ENCODE data around the gene FAM210B.
"Not testable (repeated sequence)": the region's sequence is repeated elsewhere in the genome, so short reads cannot be mapped to it uniquely, and the experiment has no call there.

The FAM210B gene, protein sequence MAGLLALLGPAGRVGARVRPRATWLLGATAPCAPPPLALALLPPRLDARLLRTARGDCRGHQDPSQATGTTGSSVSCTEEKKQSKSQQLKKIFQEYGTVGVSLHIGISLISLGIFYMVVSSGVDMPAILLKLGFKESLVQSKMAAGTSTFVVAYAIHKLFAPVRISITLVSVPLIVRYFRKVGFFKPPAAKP

DNA sequence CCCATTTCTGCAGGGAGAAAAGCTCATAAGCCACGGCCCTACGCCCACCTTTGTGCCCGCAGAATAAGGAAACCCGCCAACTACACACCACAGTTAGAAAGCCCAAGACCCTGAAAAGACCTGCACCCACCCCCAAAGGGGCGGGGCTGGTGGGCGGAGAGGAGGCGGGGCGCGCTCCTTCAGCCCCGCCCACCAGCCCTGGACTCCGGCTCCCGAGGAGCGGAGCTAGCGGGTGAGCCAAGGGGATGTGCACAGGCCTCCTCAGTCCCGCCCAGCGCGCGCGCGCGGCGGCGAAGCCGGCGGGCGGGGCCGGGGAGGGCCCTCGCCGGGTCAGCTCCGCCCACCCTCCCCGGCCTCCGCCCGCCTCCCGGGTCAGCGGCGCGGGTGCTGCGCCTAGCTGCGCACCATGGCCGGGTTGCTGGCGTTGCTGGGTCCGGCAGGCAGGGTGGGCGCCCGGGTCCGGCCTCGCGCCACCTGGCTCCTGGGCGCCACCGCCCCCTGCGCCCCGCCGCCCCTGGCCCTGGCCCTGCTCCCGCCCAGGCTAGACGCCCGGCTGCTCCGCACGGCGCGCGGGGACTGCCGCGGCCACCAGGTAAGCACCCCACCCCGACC is at the start of gene FAM210B:
Gene FAM210B, plus strand, starts transcription at position 375 of the 612 bp plus-strand sequence. Its CDS starts 32 bp downstream, at position 407.
- H3K9me3 ChIP-seq (ENCODE audit: control insufficient read depth, insufficient read depth, low read length), result no peaks in the 10 kb centered on the region
- H3K36me3 ChIP-seq (ENCODE audit: insufficient read depth, low read length), result no peaks in the 10 kb centered on the region
- peaks cover 12% of the 10 kb centered on the region for H3K4me1 ChIP-seq (ENCODE audit: insufficient read depth, low read length)
- peak within 1 kb of the TSS; percentile 95 for H3K9ac ChIP-seq (ENCODE audit: low read depth, low read length)

DNA sequence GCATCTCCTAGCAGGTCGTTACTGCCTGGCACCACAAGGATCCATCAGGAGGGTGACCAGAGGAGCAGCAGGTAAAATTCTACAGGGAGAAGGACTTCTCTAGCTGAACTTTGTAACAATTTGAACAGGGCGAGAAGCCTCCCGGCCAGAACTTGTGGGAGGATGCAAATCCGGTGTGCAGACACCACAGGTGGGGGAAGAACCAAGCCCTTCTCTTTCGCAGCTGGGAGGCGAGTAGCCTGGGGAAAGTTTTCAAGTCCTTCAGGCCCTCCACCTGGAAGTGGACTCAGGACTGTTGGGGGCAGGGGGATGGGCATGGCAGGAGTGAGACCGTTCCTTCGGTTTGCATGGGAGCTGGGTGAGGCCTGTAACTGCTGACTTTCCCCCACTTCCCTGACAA is 42.7 kb upstream of the FAM210B start:
- no peaks in the 10 kb centered on the region for H3K9me3 ChIP-seq (ENCODE audit: control insufficient read depth, insufficient read depth, low read length)
- H3K36me3 ChIP-seq (ENCODE audit: insufficient read depth, low read length), result no peaks in the 10 kb centered on the region
- H3K4me1 ChIP-seq (ENCODE audit: insufficient read depth, low read length), result no peaks in the 10 kb centered on the region
- no peak overlapping the region for H3K9ac ChIP-seq (ENCODE audit: low read depth, low read length)

DNA sequence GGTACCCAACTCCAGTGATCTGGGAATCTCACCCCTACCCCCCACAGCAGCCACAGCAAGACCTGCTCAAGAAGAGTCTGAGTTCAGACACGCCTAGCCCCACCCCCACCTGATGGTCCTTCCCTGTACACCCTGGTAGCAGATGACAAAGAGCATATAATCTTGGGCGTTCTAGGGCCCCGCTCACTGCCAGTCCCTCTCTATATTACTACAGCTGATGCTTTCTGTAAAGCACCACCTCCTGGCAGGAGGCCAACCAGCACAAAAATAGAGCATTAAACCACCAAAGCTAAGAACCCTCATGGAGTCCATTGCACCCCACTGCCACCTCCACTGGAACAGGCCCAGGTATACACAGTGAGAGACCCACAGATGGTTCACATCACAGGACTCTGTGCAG is 42.3 kb upstream of the FAM210B start:
- H3K4me1 ChIP-seq (ENCODE audit: insufficient read depth, low read length), result no peaks in the 10 kb centered on the region
- H3K9me3 ChIP-seq (ENCODE audit: control insufficient read depth, insufficient read depth, low read length), result no peaks in the 10 kb centered on the region
- H3K36me3 ChIP-seq (ENCODE audit: insufficient read depth, low read length), result no peaks in the 10 kb centered on the region
- no peak overlapping the region for H3K9ac ChIP-seq (ENCODE audit: low read depth, low read length)

DNA sequence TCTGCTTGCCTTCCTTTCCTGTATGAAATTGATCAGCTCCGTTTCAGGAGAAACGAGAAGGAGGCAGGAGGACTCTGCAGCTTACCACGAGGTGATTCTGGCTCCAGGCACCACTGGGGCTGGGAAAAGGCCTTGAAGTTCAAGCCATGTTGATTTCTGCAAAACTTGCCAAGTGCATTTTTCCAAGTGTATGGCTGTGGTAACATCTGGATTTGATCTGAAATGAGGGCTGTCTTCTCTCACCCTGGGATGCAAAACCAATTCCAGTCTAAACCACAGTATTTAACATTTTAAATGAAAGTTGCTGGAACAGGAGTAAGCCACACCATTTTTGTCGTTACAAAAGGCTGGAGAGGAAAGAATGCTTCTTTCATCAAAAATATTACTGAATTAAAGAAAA is 36.1 kb upstream of the FAM210B start:
- H3K4me1 ChIP-seq (ENCODE audit: insufficient read depth, low read length), result no peaks in the 10 kb centered on the region
- H3K9me3 ChIP-seq (ENCODE audit: control insufficient read depth, insufficient read depth, low read length), result no peaks in the 10 kb centered on the region
- no peaks in the 10 kb centered on the region for H3K36me3 ChIP-seq (ENCODE audit: insufficient read depth, low read length)
- no peak overlapping the region for H3K9ac ChIP-seq (ENCODE audit: low read depth, low read length)

DNA sequence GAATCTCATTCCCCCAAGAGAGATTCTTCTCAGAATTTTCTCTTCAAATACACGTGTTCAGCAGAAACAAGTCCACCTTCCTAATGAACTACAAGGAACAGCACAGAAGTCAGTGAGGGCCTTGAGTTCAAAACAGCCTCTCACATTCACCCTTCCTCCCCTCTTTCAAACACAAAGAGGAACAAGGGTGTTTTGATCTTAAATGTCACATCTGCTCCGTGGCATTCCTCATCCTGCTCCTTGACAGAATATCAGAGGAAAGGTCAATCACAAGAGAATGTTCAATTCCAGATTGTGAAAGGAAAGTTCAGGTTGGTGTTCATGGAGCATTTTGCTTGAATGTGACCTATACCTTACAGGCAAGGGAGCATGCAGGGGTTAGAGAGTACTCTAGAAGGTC is 35.6 kb upstream of the FAM210B start:
- Histone ChIP-seq H3K4me1 (ENCODE audit: insufficient read depth, low read length) (no peaks in the 10 kb centered on the region), H3K36me3 (ENCODE audit: insufficient read depth, low read length) (no peaks in the 10 kb centered on the region), H3K9me3 (ENCODE audit: control insufficient read depth, insufficient read depth, low read length) (no peaks in the 10 kb centered on the region), H3K9ac (ENCODE audit: low read depth, low read length) (no peak overlapping the region)

DNA sequence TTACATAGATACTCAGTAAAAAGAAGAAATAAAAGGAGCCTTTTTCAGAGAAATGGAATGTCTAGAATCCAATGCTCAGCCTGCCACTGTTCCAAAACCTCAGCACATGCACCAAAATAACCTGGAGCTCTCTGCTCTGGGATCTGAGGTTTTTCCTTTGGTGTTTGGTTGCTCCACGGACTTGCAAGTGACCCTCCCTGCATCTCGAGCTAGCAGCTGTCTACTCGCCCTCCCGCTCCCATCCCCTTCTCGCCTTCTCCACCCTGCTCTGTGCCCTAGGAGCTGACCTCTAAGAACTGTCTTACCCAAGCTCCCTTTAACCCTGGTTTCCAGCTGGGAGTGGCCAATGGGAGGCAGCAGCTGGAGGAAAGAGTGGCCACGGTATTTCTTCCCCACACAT is 35.1 kb upstream of the FAM210B start:
- H3K9me3 ChIP-seq (ENCODE audit: control insufficient read depth, insufficient read depth, low read length), result no peaks in the 10 kb centered on the region
- no peaks in the 10 kb centered on the region for H3K36me3 ChIP-seq (ENCODE audit: insufficient read depth, low read length)
- H3K4me1 ChIP-seq (ENCODE audit: insufficient read depth, low read length), result no peaks in the 10 kb centered on the region
- no peak overlapping the region for H3K9ac ChIP-seq (ENCODE audit: low read depth, low read length)

DNA sequence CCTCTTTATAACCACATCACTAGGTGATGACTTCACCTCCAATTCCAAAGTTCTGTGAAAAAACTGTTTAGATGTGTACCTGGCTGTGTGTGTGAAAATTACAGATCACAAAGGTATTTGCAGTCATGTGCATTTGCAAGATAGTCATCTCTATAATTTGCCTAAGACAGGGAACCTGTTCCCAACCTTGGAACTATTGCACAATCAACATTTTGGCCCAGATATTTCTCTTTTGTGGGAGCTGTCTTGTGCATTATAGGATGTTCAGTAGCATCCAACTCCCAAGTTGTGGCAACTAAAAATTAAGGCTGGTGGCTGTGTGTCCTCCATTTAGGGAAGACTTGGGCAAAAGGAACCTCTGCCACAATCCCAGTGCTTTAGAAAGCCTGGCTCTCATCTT is 34.0 kb upstream of the FAM210B start:
- H3K4me1 ChIP-seq (ENCODE audit: insufficient read depth, low read length), result no peaks in the 10 kb centered on the region
- H3K9me3 ChIP-seq (ENCODE audit: control insufficient read depth, insufficient read depth, low read length), result no peaks in the 10 kb centered on the region
- H3K9ac ChIP-seq (ENCODE audit: low read depth, low read length), result no peak overlapping the region
- no peaks in the 10 kb centered on the region for H3K36me3 ChIP-seq (ENCODE audit: insufficient read depth, low read length)

DNA sequence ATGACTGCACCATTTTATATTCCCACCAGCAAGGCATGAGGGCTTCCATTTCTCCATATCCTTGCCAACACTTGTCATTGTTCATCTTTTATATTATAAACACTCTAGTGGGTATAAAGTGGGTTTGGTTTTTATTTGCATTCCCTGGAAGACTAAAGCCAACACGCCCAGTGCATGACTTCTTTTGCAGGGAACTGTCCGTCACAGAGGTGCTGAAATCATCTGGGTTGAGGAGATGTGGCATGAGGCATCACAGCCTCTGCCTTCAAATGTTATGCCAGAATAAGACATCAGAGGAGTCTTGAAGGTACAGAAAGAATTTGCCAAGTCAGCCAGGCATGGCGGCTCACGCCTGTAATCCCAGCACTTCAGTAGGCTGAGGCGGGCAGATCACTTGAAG is 29.9 kb upstream of the FAM210B start:
- no peaks in the 10 kb centered on the region for H3K9me3 ChIP-seq (ENCODE audit: control insufficient read depth, insufficient read depth, low read length)
- no peaks in the 10 kb centered on the region for H3K4me1 ChIP-seq (ENCODE audit: insufficient read depth, low read length)
- no peaks in the 10 kb centered on the region for H3K36me3 ChIP-seq (ENCODE audit: insufficient read depth, low read length)
- H3K9ac ChIP-seq (ENCODE audit: low read depth, low read length), result no peak overlapping the region

DNA sequence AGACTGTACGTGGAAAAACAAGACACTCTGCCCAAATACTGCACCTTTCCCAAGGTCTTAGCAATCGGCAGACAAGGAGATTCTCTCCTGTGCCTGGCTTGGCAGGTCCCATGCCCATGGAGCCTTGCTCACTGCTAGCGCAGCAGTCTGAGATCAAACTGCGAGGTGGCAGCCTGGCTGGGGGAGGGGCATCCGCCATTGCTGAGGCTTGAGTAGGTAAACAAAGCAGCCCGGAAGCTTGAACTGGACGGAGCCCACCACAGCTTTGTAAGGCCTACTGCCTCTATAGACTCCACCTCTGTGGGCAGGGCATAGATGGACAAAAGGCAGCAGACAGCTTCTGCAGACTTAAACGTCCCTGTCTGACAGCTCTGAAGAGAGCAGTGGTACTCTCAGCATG is 22.1 kb upstream of the FAM210B start:
- H3K9ac ChIP-seq (ENCODE audit: low read depth, low read length); H3K36me3 ChIP-seq (ENCODE audit: insufficient read depth, low read length); H3K4me1 ChIP-seq (ENCODE audit: insufficient read depth, low read length); H3K9me3 ChIP-seq (ENCODE audit: control insufficient read depth, insufficient read depth, low read length): not testable (repeated sequence)

DNA sequence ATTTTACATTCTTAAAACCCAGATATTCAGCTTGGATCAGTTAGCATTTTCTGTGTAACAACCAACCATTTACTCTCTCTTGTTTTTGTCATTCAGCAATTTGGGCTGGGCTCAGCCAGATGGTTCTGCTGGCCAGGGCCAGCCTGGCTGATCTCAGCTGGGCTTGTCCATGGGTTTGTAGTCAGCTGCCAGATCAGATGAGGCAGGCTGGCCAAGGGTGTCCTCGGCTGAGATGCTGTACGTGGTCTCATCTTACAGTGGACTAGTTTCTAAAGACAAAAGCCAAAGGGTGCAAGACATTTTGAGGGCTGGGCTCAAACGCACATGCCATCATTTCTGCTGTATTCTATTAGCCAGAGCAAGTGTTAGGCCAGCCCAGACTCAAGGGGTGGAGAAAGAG is 16.0 kb upstream of the FAM210B start:
- no peaks in the 10 kb centered on the region for H3K36me3 ChIP-seq (ENCODE audit: insufficient read depth, low read length)
- no peak overlapping the region for H3K9ac ChIP-seq (ENCODE audit: low read depth, low read length)
- peaks cover under 1% of the 10 kb centered on the region; the same call in 1 of the 2 replicates for H3K4me1 ChIP-seq (ENCODE audit: insufficient read depth, low read length)
- no peaks in the 10 kb centered on the region for H3K9me3 ChIP-seq (ENCODE audit: control insufficient read depth, insufficient read depth, low read length)

DNA sequence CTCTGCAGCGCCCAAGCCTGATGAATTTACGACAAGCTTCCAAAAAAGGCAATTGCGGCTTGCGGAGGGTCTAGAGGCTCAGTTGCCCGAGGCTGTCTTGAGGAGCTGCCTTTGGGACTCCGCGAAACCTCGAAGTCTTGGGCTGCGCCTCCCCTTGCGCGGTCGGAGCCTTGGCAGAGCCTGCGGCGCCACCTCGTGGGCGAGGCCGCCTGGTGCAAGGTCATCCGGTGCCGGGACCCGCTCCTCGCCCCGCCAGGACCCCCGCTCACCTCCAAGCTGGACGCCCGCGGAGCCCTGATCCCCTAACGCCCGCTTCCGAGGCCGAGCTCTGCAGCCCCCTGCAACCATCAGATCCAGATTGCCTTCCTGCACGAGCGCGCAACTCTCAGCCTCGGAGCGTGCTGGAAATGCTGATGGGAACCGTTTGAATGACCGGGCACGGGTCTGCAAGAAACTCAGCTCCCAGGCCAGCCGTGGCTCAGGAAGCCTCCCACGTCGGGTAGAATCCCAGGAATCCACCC is 14.9 kb upstream of the FAM210B start:
- H3K36me3 ChIP-seq (ENCODE audit: insufficient read depth, low read length), result no peaks in the 10 kb centered on the region
- H3K9me3 ChIP-seq (ENCODE audit: control insufficient read depth, insufficient read depth, low read length), result no peaks in the 10 kb centered on the region
- peaks cover 12% of the 10 kb centered on the region for H3K4me1 ChIP-seq (ENCODE audit: insufficient read depth, low read length)
- H3K9ac ChIP-seq (ENCODE audit: low read depth, low read length), result peak overlapping the region; percentile 39; the same call in 1 of the 2 replicates

DNA sequence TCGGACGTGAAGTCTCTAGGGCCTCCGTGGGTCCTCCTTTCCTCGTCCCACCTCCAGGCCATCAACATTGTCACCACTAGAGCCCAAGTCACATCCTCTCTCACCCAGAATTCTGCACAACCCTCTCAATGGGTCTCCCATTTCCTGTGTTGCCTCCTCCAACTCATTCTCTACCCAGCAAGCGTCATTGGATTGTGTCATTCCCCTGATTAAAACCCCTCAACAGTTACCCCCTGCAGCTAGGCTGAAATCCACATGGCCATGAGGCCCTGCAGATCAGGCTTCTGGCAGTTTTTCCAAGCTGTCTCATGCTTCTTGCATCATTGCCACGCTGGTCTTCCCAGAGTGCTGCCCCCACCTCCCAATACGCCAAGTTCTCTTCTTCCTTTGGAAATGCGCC is 12.9 kb upstream of the FAM210B start:
- H3K9ac ChIP-seq (ENCODE audit: low read depth, low read length), result no peak overlapping the region

DNA sequence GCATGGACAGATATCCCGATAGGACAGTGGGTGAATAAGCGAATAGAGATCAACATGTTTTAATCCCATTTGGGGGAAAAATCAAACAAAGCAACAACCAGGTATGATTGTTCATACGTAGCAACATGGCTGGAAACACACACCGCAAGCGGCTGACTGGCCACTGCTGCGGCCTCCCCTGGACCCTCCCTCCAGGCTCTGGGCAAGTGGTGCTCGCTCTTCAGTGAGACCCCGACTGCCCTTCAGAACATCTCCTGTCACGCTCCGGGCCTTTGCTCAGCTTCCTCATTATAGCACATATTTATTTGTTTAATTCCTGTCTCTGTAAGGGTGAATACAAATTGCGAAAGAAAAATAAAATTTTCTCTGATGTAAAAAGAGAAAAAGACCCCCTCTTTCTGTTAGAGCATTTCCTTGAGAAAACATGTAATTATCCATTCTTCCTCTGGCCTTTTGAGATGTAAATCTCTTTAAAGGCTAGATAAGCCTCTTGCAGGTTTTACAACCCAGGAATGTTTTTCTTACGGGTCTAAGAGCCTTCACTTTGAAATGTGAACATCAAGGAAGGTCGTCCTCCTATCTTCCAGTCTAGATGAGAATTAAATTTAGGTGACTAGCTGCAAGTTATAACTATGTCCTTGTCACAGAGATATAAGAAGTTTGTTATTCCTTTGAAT is 11.0 kb upstream of the FAM210B start:
- Histone ChIP-seq H3K4me1 (ENCODE audit: insufficient read depth, low read length) (peaks cover 13% of the 10 kb centered on the region), H3K9me3 (ENCODE audit: control insufficient read depth, insufficient read depth, low read length) (no peaks in the 10 kb centered on the region), H3K9ac (ENCODE audit: low read depth, low read length) (peak overlapping the region; percentile 7; the same call in 1 of the 2 replicates)

More for the DNA sequence above, 12.9 kb upstream of the FAM210B start:
- Histone ChIP-seq H3K4me1 (ENCODE audit: insufficient read depth, low read length) (peaks cover 13% of the 10 kb centered on the region), H3K9me3 (ENCODE audit: control insufficient read depth, insufficient read depth, low read length) (no peaks in the 10 kb centered on the region), H3K36me3 (ENCODE audit: insufficient read depth, low read length) (no peaks in the 10 kb centered on the region)

DNA sequence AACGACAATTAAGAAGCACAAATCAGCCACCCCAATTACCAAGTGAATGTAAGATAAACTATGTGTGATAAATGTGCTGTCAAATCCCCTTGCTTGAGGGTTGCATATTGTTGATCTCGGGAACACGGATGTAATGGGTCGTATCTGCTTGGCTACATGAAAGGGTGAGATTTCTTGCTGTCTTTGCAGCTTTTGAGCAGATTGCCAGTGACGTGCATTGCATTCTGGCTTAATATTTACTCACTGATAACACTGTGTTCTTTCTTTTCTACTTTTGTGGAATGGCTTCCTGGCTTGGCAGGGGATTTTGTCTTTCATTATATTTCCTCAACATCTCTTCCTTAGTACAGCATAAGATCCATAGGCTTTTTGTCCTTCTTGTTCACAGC is 10.5 kb upstream of the FAM210B start:
- Histone ChIP-seq H3K4me1 (ENCODE audit: insufficient read depth, low read length) (peaks cover 13% of the 10 kb centered on the region), H3K9me3 (ENCODE audit: control insufficient read depth, insufficient read depth, low read length) (no peaks in the 10 kb centered on the region), H3K9ac (ENCODE audit: low read depth, low read length) (no peak overlapping the region; the same call in 1 of the 2 replicates), H3K36me3 (ENCODE audit: insufficient read depth, low read length) (no peaks in the 10 kb centered on the region)

More for the DNA sequence above, 11.0 kb upstream of the FAM210B start:
- H3K36me3 ChIP-seq (ENCODE audit: insufficient read depth, low read length), result no peaks in the 10 kb centered on the region

DNA sequence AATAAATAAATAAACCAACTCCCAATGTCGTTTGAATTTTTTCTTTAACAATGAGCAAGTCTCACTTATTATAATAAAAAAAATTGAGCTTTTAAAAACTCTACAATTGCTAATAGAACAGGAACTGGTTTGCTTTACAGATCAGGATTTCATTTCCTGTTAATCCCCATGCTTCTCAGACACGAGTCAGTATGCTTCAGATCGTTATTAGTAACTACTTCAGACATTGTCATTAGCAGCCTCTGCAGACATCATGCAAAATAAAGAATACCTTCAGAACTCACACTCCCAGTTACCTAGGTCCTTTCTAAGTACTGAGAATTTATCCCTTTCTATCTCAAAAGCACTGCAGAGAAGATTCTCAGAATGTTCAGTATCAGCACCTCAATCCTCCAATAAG is 10.0 kb upstream of the FAM210B start:
- no peaks in the 10 kb centered on the region for H3K9me3 ChIP-seq (ENCODE audit: control insufficient read depth, insufficient read depth, low read length)
- no peaks in the 10 kb centered on the region for H3K36me3 ChIP-seq (ENCODE audit: insufficient read depth, low read length)
- H3K9ac ChIP-seq (ENCODE audit: low read depth, low read length), result no peak overlapping the region; the same call in 1 of the 2 replicates
- peaks cover 13% of the 10 kb centered on the region for H3K4me1 ChIP-seq (ENCODE audit: insufficient read depth, low read length)

All from ES-I3 (cell line).